Lung (tissue), 12 donors: Measurements from ENCODE around the gene ZBTB47. TPM values are rescaled to one million over a fixed set of nuclear protein-coding genes. Genes with fewer than 3 reads are reported as not detected.

Source experiments
- ATAC-seq: fragments of 200-7000 bp; cut with Tn5 transposase; one replicate; pipeline ENCODE4 v1.9.1; 2020; ENCODE audit warnings: moderate number of reproducible peaks; ENCODE audit not compliant: insufficient read depth, low FRiP score
- DNase-seq, 3 donors: peaks; one replicate each; pipeline ENCODE4 v3.0.0-alpha.2; 2013 to 2017
- H3K27ac ChIP-seq, 2 donors: one replicate each; pipeline ENCODE4 v1.5.1; 2013; ENCODE audit warnings: mild to moderate bottlenecking in 2 of 2, moderate library complexity in 2 of 2, control low read depth in 1 of 2, inconsistent platforms in 1 of 2, low read depth in 1 of 2, low read length in 1 of 2
- H3K27me3 ChIP-seq, 3 donors: one replicate each; pipeline ENCODE4 v1.5.1; 2013; ENCODE audit warnings: low read length in 2 of 3; ENCODE audit not compliant: control insufficient read depth in 3 of 3, insufficient read depth in 3 of 3
- H3K36me3 ChIP-seq, 4 donors: one replicate each; pipeline ENCODE4 v1.5.1; 2013; ENCODE audit warnings: low read length in 4 of 4, mild to moderate bottlenecking in 1 of 4, moderate library complexity in 1 of 4; ENCODE audit not compliant: control insufficient read depth in 4 of 4, insufficient read depth in 4 of 4
- H3K4me1 ChIP-seq, 5 donors: one replicate each; pipeline ENCODE4 v1.5.1; 2013; ENCODE audit warnings: low read length in 5 of 5, mild to moderate bottlenecking in 2 of 5, moderate library complexity in 1 of 5; ENCODE audit not compliant: control insufficient read depth in 5 of 5, insufficient read depth in 5 of 5
- H3K4me3 ChIP-seq: one replicate; pipeline ENCODE4 v1.5.1; 2013; ENCODE audit warnings: mild to moderate bottlenecking, control low read depth, moderate library complexity
- H3K9ac ChIP-seq, 2 donors: one replicate each; pipeline ENCODE4 v1.5.1; 2013; ENCODE audit warnings: low read length in 2 of 2, control low read depth in 1 of 2; ENCODE audit not compliant: insufficient read depth in 1 of 2
- H3K9me3 ChIP-seq, 4 donors: one replicate each; pipeline ENCODE4 v1.5.1; 2013; ENCODE audit warnings: low read length in 3 of 4, mild to moderate bottlenecking in 1 of 4, moderate library complexity in 1 of 4; ENCODE audit not compliant: control insufficient read depth in 4 of 4, insufficient read depth in 3 of 4
- CTCF ChIP-seq: IDR thresholded peaks from 2 replicates; pipeline ENCODE4 v1.5.1; 2012; ENCODE audit warnings: mild to moderate bottlenecking; ENCODE audit errors: control extremely low read depth, extremely low read depth
- WGBS, 2 donors: extraction: QIAGEN DNeasy Blood & Tissue Kit; methylation state at CpG; one replicate each; pipeline ENCODE4 v1.1.7; 2013; 5-methylcytosine and 5-hydroxymethylcytosine counted together
- polyA plus RNA-seq, 2 donors: library from polyadenylated mRNA; stranded (reverse); fragments of 200-250 nt; gene quantifications; one replicate each; pipeline ENCODE4 v1.2.1, GENCODE V29; 2013
- total RNA-seq, 2 donors: library from RNA; depleted of rRNA in 1 of 2; stranded (reverse); fragments of >200 nt in 1 of 2; gene quantifications; one replicate each; pipeline ENCODE4 v1.2.1, GENCODE V29; 2014 to 2021
- donor health status: control.
- donor health status: control.
- donor health status: Bipolar disorder and iron deficiency.
- donor health status: healthy.
- donor health status: DM: yes; HTN: yes; CAD: no.

Gene ZBTB47
- total and polyA plus RNA-seq, 4 donors = 8.6 to 34.1 (median 15.8) TPM

- Histone ChIP-seq H3K27ac (no peak overlapping the region), H3K9me3 (peaks cover 0 to 8% (median 1%) of the 10 kb centered on the region in 4 donors), H3K27me3 (no peaks in the 10 kb centered on the region), H3K4me3 (no peak overlapping the region), H3K4me1 (peaks cover 0 to 7% (median 0%) of the 10 kb centered on the region in 5 donors), H3K36me3 (no peaks in the 10 kb centered on the region), H3K9ac (no peak overlapping the region)
- ATAC-seq (no peak), DNase-seq (peak in 1 of 3 donors; percentile 6)
- TF ChIP-seq CTCF = no peak
- WGBS, 2 donors = 81 to 92% methylated on average over 7 of the region's 7 CpGs
These were observed 16.6 kb downstream of the ZBTB47 start for GRCh38 chr3:42670051-42670576.

- WGBS, 2 donors = 90 to 94% methylated on average over 1 of the region's 1 CpG
These were observed 17.2 kb downstream of the ZBTB47 start for GRCh38 chr3:42670670-42671069.

GRCh38 chr3:42672515-42672914, 19.0 kb downstream of the ZBTB47 start:
- ATAC-seq (no peak), DNase-seq (no peak)
- no peak for TF ChIP-seq CTCF
- 27 to 33% methylated on average over 1 of the region's 1 CpG for WGBS, 2 donors
- H3K36me3 ChIP-seq = no peaks in the 10 kb centered on the region
- no peak overlapping the region for H3K9ac ChIP-seq
- H3K4me1 ChIP-seq = peaks cover 0 to 2% (median 0%) of the 10 kb centered on the region in 5 donors
- H3K4me3 ChIP-seq = no peak overlapping the region
- peaks cover 0 to 11% (median 2%) of the 10 kb centered on the region in 4 donors for H3K9me3 ChIP-seq
- no peak overlapping the region for H3K27ac ChIP-seq
- no peaks in the 10 kb centered on the region for H3K27me3 ChIP-seq

More at GRCh38 chr3:42670670-42671069, 17.2 kb downstream of the ZBTB47 start:
- Histone ChIP-seq H3K27me3 (no peaks in the 10 kb centered on the region), H3K4me1 (peaks cover 0 to 7% (median 0%) of the 10 kb centered on the region in 5 donors), H3K27ac (no peak overlapping the region), H3K4me3 (no peak overlapping the region), H3K36me3 (no peaks in the 10 kb centered on the region), H3K9me3 (peaks cover 0 to 8% (median 1%) of the 10 kb centered on the region in 4 donors), H3K9ac (no peak overlapping the region)
- no peak for ATAC-seq
- DNase-seq = peak in 1 of 3 donors; percentile 5
- no peak for TF ChIP-seq CTCF

GRCh38 chr3:42673082-42673481, 19.6 kb downstream of the ZBTB47 start:
- ATAC-seq (no peak), DNase-seq (peak in 1 of 3 donors; percentile 5)
- no peak overlapping the region for H3K27ac ChIP-seq
- no peak overlapping the region for H3K9ac ChIP-seq
- no peak overlapping the region for H3K4me3 ChIP-seq
- H3K27me3 ChIP-seq = no peaks in the 10 kb centered on the region
- peaks cover 0 to 11% (median 2%) of the 10 kb centered on the region in 4 donors for H3K9me3 ChIP-seq
- TF ChIP-seq CTCF = no peak
- no peaks in the 10 kb centered on the region for H3K36me3 ChIP-seq
- no peaks in the 10 kb centered on the region for H3K4me1 ChIP-seq
